ENCODE results near the gene KIFC3.
"Not testable (repeated sequence)": the region's sequence is repeated elsewhere in the genome, so short reads cannot be mapped to it uniquely, and the experiment has no call there.

Gene KIFC3

DNA sequence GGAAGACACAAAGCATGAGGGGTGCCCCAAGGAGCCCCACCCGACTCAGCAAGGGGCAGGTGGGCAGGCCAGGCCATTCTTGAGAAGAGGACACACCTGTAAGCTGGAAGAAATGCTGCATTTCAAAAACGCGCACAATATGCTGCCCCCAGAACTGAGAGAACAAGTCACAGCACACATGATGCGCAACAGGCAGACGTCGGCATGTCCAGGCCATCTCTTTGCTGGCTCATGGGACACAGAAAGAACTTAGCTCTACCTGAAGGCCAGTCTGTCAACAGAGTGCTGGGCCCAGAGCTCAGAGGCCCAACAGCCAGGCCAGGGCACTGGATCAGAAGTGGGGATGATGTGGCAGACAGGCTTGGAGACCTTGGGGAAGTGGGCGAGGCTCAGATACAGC, 18.0 kb downstream of the KIFC3 start:
- no peak for DNase-seq

DNA sequence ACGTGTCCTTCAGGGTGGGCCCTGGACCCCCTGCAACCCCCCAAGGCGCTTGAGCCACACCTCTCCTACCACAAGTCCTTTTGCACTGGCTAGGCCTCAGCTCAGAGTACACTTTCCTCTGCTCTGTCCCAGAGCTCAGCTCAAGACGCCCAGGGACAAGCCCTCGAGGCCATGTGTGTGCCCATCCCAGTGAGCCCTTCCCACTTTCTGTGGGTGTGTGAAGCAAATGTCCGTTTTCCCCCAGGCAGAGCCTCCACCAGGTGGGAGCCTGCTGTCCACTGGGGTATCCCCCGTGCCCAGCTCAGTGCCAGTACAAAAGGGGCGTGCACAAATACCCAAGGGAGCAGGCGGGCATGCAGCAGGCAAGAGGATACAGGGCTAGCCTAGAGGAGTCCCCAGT, 18.4 kb downstream of the KIFC3 start:
- DNase-seq = no peak

DNA sequence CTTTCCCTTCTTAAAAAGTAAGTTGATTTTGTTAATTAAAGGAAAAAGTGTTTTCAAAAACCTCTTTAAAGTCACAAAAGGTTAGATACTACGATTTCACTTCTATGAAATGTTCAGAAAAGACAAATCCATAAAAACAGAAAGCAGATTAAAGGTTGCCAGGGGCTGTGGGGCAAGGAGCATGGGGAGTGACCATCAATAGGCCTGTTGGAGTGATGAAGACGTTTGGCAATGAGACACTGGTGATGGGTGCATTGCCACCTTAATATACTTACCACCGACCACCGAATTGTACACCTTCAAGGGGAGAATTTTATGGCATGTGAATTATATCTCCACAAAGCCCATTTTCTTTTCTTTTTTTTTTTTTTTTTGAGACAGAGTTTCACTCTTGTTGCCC, 19.2 kb downstream of the KIFC3 start:
- DNase-seq = no peak

DNA sequence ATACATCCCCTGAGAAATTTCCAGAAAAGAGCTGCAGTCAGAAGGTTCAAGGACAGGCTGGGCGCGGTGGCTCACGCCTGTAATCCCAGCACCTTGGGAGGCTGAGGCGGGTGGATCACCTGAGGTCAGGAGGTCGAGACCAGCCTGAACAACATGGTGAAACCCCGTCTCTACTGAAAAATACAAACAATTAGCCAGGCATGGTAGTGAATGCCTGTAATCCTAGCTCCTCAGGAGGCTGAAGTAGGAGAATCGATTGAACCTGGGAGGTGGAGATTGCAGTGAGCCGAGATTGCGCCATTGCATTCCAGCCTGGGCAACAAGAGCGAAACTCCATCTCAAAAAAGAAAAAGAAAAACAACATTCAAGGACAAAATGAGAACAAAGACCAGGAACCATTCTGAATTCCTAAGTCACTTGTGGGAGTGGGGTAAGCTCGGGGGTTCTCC, 19.7 kb downstream of the KIFC3 start:
- DNase-seq = not testable (repeated sequence)

DNA sequence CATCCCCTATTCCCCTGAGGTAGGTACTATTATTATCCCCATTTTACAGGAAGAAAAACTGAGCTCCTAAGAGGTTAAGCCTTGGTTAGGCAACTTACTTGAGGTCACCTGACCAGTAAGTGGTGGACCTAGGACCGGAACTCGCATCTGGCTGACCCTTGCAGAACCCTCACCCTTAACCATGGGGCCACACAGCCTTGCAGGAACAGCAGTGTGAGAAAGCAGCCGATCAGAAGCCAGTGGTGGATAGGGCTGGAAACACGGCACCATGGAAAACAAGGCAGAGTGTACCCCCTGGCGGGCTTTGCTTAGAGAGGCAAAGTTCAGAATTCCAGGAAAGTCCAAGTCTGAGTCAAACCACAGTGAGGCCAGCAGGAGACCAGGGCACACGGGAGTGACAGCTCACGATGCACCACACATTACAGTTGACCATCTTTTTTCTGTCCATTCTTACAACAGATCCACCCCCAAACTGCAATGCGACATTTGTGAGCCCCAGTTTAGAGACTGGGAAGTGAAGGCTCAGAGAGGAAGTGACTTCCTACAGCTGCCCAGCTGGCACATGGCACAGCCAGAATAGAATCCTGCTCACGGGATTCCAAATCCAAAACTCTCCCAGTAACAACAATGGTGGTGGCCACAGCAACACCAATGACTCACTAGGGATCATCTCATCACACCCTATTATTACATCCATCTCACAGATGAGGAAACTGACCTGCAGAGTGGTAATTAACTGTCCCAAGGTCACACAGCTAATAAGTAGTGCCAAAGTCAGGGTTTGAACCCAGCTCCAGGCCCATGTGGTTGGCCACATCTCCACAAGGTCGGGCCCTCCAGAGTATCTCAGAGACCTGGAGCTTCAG, 20.3 kb downstream of the KIFC3 start:
- no peak for DNase-seq

DNA sequence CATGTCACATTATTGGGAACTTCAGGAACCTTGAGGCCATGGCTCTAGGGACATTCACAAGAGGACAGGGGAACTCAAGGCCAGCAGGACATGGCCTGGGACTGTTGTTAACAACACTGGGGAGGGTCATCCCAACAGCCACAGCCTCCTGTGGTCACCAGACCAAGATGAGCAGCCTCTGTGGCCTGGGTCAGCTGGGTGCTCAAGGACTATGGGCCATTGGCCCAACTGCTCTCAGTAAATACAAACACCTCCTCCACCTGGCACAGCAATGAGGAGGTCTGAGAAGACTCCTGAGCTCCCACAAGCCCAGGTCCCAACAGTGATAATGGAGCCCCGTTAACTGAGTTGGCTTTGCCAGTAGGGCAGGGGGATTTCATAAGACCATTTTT, 20.9 kb downstream of the KIFC3 start:
- DNase-seq = no peak

DNA sequence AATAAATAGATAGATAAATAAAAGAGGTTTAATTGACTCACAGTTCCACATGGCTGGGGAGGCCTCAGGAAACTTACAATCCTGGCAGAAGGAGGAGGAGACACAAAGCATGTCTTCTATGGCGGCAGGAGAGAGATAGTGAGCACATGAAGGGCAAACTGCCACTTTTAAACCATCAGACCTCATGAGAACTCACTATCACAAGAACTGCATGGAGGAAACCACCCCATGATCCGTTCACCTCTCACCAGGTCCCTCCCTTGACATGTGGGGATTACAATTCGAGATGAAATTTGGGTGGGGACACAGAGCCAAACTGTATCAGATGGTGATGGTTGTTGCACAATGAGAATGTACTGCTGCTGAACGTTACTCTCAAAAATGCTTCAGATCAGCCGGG, 22.5 kb downstream of the KIFC3 start:
- DNase-seq = not testable (repeated sequence)

DNA sequence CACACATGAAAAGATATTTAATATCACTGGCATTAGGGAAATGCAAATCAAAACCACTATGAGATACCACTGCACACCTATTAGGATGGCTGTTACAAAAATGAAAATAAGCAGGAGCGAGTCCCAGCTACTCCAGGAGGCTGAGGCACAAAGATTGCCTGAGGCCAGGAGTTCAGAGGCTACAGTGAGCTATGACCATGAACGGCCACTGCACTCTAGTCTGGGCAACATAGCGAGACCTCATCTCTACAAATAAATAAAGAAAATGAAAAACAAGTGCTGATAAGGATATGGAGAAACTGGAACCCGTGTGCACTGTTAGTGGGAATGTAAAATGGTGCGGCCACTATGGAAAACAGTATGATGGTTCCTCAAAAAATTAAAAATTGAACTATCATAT, 23.6 kb downstream of the KIFC3 start:
- DNase-seq = no peak

DNA sequence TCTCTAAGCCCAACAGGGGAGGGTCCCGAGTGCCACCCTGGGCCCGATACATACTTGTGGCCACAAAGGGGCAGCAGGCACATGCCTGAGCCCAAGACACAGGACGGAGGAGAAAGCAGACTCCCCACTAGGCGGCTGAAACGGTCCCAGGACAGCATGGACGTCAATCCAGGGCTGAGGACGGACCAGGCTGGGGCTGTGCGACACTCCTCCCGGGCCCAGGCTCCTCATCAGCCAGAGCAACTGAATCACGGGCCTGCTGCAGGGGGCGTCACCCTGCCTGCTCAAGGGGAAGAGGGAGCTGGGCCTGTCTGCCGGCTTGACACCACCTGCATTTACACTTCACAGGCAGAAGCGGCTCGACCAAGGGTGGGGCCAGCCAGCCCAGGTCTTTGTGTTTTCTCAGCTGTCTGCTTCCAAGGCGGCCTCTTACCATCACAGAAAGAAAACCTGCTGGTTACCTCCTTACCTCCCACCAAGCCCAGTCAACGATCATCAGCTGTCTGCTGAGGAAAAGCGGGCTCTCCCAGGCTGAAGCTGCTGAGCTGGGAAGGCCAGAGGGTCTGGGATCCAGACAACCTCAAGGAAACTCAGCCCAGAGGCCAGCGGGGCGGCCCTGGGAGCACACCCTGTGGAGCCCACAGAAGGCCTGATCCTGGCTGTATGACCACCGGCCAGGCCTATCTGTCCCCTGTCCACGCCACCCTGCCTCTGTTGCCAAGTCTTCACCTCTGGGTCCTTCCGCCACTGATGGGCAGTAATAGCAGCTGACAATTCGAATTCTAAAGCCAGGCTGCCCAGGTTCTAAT, 26.4 kb downstream of the KIFC3 start:
- no peak for DNase-seq

DNA sequence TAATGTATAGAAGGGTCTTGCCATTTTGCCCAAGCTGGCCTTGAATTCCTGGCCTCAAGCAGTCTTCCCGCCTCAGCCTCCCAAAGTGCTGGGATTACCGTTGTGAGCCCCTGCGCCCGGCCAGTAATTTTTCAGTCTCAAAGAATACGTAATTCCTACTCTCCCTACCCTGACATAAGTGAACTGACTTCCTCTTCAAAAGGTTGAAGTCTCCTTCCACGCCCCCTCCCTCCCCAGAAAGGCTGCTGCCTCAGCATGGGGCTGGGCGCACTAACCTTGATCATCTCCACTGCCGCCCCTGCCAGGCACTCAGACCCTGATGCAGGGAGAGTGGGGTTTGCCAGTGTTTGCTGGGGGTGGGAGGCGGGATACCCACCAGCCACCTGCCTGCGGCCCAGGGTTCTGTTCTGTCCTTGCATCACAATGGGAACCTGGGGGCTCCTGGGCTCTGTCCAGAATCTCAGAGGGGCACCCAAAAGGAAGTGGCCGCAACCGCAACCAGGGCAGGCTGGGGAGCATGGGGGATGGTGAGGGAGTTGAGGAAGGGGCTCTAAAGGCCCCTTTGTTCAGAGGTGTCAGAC, 27.5 kb downstream of the KIFC3 start:
- no peak for DNase-seq

DNA sequence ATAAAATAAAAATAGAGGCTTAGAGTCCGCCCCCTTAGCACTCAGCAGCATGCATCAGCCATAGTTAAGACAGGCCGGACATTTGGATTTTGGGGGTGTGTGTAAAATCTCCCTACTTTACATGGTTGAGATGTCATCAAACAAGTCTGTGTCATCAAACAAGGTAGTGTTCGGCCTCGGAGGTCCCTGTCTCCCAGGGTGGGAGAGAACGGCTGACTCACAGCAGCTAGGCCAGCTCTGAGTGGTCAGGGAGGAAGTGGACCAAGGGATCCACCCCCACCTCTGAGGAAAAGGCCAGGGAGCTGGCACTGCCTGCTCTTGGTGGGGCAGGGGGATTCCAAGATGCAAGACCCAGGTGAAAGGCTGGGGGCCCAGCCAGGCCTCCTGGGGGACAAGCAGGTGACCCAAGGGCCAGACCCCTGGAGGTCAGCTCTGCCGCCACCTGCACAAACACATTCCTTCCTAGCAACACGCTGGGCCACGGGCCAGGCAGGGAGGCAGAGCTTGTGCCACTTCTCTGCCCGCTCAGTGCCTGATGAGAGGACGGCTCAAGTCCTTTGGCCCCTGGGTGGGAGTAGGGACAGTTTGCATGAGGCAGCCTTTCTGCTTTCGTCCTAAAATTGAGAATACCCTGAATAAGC, 28.5 kb downstream of the KIFC3 start:
- DNase-seq = no peak

DNA sequence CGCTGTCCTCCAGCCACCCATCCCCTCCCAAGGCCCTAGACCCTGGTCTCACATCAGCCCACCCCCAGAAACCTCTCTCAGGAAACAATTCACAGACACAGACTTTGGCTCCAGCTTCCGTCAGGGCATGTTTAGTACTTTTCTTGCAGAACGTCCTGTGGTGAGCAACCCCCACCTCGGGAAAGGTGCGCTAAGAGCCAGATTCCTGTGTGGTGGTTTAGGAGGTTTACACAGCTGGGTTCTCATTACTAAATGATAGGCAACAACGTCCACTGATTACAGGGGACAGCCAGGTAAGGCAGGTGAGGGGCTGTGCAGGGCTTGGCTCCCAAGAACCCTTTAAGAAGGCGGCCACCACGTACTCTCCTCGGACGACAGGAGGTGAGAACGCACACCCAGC, 29.3 kb downstream of the KIFC3 start:
- no peak for DNase-seq

DNA sequence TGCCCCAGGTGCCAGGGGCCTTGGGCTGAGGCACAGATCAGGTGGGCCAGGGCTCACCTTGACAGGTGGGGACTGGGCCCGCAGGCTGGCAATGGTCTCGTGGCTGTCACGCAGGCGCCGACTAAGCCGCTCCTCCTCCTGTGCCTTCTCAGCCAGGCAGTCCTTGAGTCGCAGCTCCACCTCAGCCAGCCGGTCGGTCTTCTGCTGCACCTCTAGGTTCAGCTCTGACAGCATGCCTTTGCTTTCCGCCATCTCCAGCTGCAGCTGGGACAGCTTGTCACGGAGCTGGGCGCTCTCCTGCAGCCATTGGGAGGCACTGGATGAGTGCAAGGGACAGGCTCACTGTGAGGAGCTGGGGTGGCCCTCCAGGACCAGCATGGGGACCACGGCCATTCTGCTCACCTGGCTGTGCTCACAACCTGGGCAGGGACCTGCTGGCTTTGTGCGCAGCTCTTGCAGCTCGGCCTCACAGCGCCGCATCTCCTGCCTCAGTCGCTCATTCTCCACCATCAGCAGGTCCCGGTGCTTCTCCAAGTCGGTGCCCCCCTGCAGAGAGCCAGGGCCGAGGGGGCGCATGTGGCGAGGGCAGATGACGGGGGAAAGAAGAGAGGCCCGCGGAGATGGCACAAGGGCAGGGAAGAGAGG, 31.0 kb downstream of the KIFC3 start:
- no peak for DNase-seq

DNA sequence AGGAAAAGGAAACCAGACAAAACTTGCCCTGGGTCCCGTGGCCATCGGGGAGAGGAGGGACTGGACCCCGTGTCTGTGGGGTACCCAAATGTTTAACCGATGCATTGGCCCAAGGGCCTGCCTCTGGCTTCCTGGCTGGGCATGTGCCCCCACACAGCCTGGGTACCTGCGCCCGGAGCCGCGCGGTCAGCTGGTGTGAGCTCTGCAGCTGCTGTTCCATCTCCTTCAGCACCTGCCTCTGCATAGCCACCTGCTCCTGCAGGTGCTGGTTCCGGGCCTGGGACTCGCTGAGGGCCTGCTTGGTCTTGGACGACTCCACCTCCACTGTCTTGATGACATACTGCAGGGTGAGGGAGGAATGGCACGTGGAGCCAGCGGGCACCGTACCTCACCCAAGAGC, 31.9 kb downstream of the KIFC3 start:
- DNase-seq = no peak

DNA sequence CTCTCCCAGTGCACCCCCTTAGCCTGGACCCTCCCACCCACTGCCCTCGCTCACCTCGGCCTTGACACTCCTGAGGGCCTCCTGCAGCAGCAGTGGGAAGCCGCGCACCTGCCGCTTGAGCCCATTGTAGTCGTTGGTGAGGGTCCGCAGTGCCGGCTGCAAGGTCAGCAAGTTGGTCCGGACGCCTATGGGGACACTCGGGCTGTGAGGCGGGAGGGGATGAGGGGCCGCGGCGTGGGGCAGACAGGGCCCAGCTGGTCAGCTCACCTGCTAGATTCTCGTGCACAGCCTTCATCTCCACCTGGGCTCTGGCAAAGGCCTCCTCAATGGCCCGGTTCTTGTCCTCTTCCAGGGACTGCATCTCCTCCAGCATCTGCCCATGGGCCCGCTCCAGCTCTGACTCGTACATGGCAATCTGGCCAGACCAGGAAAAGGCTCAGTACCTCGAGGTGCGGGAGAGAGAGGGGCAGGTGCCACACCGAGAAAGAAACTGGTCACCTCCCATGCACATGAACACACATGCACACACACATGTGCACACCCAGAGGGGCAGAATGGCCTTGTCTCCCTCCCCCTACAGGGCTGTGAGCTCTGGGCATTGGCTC, 32.6 kb downstream of the KIFC3 start:
- DNase-seq = no peak

DNA sequence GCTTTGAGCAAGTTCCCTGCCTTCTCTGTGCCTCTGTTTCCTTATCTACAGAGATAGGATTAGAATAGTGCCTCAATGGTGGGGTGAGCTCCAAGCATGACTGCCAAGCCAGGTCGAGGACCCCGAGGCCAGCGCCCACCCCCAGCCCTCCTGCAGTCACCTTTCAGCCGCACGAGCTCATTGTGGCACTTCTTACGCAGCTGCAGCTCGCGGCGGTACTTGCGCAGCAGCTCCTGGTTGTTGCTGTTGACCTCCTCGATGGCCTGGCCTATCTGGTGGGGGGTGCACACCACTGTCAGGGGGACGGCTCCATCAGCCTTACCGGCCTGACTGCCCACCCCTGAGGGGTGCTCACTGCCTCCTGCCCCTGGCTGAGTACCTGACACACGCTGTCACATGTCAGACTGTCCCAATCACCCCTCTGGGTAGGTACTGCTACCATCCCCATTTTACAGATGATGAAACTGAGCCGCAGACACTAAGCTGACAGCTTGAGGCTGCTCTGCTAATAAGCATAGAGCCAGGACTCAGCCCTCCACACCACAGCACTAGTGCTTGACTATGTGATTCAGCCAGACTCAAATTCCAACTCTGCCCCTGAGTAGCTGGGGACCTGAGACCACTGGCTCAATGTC, 35.5 kb downstream of the KIFC3 start:
- no peak for DNase-seq

DNA sequence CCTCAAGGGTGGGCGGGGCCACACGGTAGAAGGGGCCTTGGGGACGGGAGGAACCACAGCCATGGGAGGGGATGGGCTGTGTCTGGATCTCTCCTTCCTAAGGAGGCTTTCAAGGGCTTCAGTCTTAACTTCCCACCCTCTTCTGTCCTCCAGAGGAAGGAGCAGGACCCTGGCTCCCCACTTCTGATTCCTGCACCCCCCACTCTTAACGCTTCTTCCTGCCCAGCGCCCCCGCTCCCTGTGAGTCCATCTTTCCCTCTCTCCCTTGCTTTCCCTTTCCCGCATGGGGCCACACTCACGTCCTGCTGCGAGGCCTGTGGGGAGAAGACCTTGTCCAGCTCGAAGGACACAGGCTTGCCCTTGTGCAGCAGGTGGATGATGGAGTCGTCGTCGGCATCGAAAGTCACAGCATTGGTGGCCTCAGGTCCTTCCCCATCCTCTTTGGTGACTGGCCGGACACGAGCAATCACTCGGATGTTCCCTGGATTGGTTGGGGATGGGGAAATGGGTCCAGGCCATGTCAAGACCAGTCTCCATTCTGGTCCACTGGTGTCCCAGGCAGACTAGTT, 37.0 kb downstream of the KIFC3 start:
- DNase-seq = no peak

DNA sequence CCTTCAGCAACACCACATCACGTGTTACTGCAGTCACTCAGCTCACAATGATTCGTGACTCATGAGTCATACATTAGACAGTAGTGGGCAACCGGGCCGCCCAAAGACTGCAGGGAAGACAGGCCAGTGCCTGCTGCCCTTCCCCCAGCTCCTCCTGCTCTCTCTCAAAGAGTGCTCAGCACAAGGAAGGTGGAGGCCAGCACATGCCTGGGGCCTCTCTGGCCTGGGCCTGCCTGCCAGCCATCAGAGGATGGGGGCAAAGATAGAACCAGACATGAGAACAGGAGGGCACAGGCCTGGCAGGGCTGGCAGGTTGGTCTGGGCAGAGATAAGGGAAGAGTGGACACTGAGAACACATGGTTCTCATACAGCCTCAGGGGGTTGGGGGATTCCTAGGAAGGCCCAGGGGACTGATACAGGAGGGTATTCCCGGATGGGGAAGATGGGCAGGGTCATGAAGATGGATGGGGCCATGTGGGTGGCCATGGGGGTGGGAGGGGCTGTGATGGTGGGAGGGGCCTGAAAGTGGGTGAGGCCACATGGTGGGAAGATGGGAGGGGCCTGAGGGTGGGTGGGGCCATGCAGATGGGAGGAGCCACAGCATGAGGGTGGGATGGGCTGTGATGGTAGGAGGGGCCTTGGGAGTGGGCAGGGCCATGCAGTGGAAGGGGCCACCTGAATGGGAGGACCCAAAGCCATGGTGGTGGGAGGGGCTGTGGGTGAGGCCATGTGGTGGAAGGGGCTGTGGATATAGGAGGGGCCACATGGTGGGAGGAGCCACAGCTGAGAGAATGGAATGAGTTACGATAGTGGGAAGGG, 37.7 kb downstream of the KIFC3 start:
- no peak for DNase-seq

DNA sequence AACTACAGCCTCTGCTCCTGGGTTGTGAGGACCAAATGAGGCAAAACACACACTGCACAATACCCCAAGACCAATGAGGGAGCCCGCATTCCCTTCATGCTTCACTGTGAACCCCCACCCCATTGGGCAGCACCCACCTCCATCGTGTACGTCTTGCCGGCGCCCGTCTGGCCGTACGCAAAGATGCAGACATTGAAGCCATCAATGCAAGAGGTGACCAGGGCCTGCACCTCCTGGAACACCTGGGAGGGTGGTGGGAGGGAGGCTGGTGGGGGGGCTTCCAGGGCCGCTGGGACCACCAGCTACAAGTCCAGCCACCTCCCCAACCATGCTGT, 38.3 kb downstream of the KIFC3 start:
- no peak for DNase-seq

DNA sequence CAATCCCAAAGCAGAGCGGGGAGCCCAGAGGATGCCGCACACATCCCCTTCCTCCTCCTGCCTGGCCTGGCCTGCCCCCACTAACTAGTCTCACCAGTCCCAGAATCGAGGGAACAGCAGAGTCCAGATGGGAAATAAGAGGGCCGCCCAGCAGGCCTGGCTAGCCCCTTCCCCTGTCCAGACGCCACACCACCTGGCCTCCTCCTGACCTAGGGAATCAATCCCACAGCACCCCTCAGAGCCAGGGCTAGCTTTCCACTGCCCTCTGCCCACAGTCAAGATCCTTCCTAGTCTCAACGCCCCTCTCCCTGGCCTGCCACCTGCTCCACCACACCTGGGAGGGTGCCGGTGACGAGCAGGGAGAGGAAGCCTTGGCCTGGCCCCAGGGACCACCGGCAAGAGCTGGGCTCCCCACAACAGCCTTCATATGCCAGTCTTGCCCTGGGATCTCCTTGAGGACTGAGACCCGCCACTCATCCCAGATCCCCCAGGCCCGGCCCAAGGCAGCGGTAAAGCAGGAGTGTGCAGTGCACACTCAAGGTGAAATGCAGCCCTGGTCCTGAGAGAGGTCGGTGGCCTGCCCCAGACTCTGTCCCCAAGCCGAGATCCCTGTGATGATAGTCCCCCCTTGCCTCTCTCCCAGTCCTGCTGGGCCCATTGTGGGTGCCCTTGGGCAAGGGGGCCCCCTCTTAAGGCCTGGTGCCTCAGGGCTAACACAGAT, 38.8 kb downstream of the KIFC3 start:
- DNase-seq = no peak

All from NCI-H1417 treated with DMSO at 0.1 percent for 48 hours (cell line).